ENCODE data around the gene FXYD7. TPM values are rescaled to one million over a fixed set of nuclear protein-coding genes. Genes with fewer than 3 reads are reported as not detected.

FXYD7 gene
- total and polyA plus RNA-seq, 2 of the 4 experiments (the other 2 are of a cell fraction): 0.31 TPM; not detected in 1

GRCh38 chr19:35116072-35116801, 26.8 kb upstream of the FXYD7 start:
- ChIA-PET POLR2A (ENCODE audit: unreplicated experiment) (no interaction called here), CTCF (interaction anchor here (1.1 to 1.2 kb wide), 2 partner anchors 20 to 26 kb away, joined by 3 read pairs; no protein-coding TSS in a partner anchor)
- 87% methylated on average over 8 of the region's 13 CpGs; no CpG with 5 or more reads in 1 of the 2 experiments for WGBS, 2 experiments (ENCODE audit: extremely low coverage in 2 of 2, insufficient read length in 1 of 2)
- no peak overlapping the region for H2BK15ac ChIP-seq (ENCODE audit: low read depth, low read length)
- H3K23ac ChIP-seq (ENCODE audit: low read depth, low read length): no peak overlapping the region
- no peak overlapping the region for H2AK9ac ChIP-seq (replicated peaks; ENCODE audit: low read depth, low read length, poor library complexity)
- no peak for ATAC-seq (ENCODE audit: low read depth)
- H2BK20ac ChIP-seq (ENCODE audit: low read depth, low read length): no peak overlapping the region
- no peak overlapping the region for H3K56ac ChIP-seq (ENCODE audit: extremely low read depth, insufficient read depth, low read length)
- no peak overlapping the region for H3K4me2 ChIP-seq (ENCODE audit: low read depth, low read length)
- H2AFZ ChIP-seq (replicated peaks; ENCODE audit: low read length, poor library complexity): no peak overlapping the region
- intact Hi-C loops (cut with micrococcal nuclease) (no loop called here), dilution Hi-C loops (cut with HindIII; ENCODE audit: low sequenced_read_pairs, unreplicated experiment) (no loop called here), in situ Hi-C loops (cut with MboI; ENCODE audit: low sequenced_read_pairs) (no loop called here)
- H3K9me1 ChIP-seq (ENCODE audit: insufficient read depth, low read length): no peaks in the 10 kb centered on the region
- H3K9me3 ChIP-seq (ENCODE audit: control insufficient read depth, insufficient read depth, low read length): no peaks in the 10 kb centered on the region
- H3K79me1 ChIP-seq (ENCODE audit: low read depth in 1 of 2, low read length in 2 of 2): no peaks in the 10 kb centered on the region
- no peak overlapping the region for H4K91ac ChIP-seq (ENCODE audit: insufficient read depth, low read depth, low read length)
- H3K4me1 ChIP-seq (ENCODE audit: control insufficient read depth, insufficient read depth, low read length): no peaks in the 10 kb centered on the region
- H3K4ac ChIP-seq (ENCODE audit: low read depth, low read length): no peak overlapping the region
- no peak overlapping the region for H3K4me3 ChIP-seq (ENCODE audit: insufficient read depth, low read depth, low read length)
- no peak overlapping the region for H3K18ac ChIP-seq (ENCODE audit: low read depth, low read length)
- peaks cover 26% of the 10 kb centered on the region for H3K27me3 ChIP-seq (ENCODE audit: control insufficient read depth, insufficient read depth, low read length)
- no peak overlapping the region for H2AK5ac ChIP-seq (ENCODE audit: low read depth, low read length)
- BruUV-seq (replicated peaks): no TSS peak
- H3K9ac ChIP-seq (ENCODE audit: low read depth, low read length): no peak overlapping the region
- TF ChIP-seq CEBPB (IDR thresholded peaks at IDR 0.05; ENCODE audit: low read depth, low read length) (no peak), MAZ (IDR thresholded peaks at IDR 0.05; ENCODE audit: borderline replicate concordance, low read depth, low read length) (no peak), MXI1 (IDR thresholded peaks at IDR 0.05; ENCODE audit: borderline replicate concordance, low read depth, low read length) (no peak), POLR2A (IDR thresholded peaks at IDR 0.05; ENCODE audit: low read depth, low read length) (no peak), RCOR1 (IDR thresholded peaks at IDR 0.05; ENCODE audit: insufficient replicate concordance, low read length) (no peak), ELK1 (IDR thresholded peaks at IDR 0.05; ENCODE audit: borderline replicate concordance, low read depth, low read length) (no peak), CHD1 (IDR thresholded peaks at IDR 0.05; ENCODE audit: low read depth, low read length) (no peak)
- no peaks in the 10 kb centered on the region for H4K20me1 ChIP-seq (ENCODE audit: insufficient read depth, low read length)
- H4K8ac ChIP-seq (ENCODE audit: low read depth in 2 of 2, low read length in 2 of 2): no peak overlapping the region
- no peaks in the 10 kb centered on the region for H3K36me3 ChIP-seq (ENCODE audit: control insufficient read depth, insufficient read depth, low read length)
- H4K5ac ChIP-seq (ENCODE audit: low read depth, low read length): no peak overlapping the region
- H3K27ac ChIP-seq (ENCODE audit: insufficient read depth, low read length): no peak overlapping the region
- no peak overlapping the region for H3K14ac ChIP-seq (replicated peaks; ENCODE audit: low read depth, low read length)
- no peak overlapping the region for H2BK120ac ChIP-seq (ENCODE audit: low read depth, low read length)
- DNase-seq: no peak
- no peak overlapping the region for H2BK5ac ChIP-seq (ENCODE audit: low read depth, low read length, poor library complexity, severe bottlenecking)
